B cell (primary cell): ENCODE data around the gene COG7. TPM values are rescaled to one million over a fixed set of nuclear protein-coding genes. Genes with fewer than 3 reads are reported as not detected.

Experiments
- ATAC-seq: fragments of 200-7000 bp; cut with Tn5 transposase; one replicate; pipeline ENCODE4 v1.10.0; 2021; ENCODE audit warnings: low read depth, mild to moderate bottlenecking, moderate number of reproducible peaks, moderate library complexity
- CTCF ChIA-PET: fragments of 350-600 bp; sonication (Branson Sonifier 250); formaldehyde crosslinking; loops from one replicate; lab custom pipeline; 2021; ENCODE audit warnings: antibody characterized with exemption, inconsistent platforms; lab: Charles Lee
- POLR2A ChIA-PET: fragments of 350-600 bp; sonication (Branson Sonifier 250); formaldehyde crosslinking; loops from one replicate; lab custom pipeline; 2021; ENCODE audit warnings: antibody characterized with exemption; lab: Charles Lee
- DNase-seq: peaks from one replicate; pipeline ENCODE4 v3.0.0; 2013
- H2AFZ ChIP-seq: 2 replicates; pipeline ENCODE4 v1.6.1; 2012; ENCODE audit warnings: mild to moderate bottlenecking, low read depth, low read length; ENCODE audit not compliant: insufficient read depth, poor library complexity, severe bottlenecking
- H3K27ac ChIP-seq, 2 donors: 1 replicate in 1 of 2; 2 replicates in 1 of 2; pipeline ENCODE4 v1.5.1; 2012 to 2013; ENCODE audit warnings: low read length in 2 of 2, mild to moderate bottlenecking in 2 of 2, moderate library complexity in 1 of 2
- H3K27me3 ChIP-seq, 4 experiments: fragments of 200-600 bp in 1 of 4; sonication (generic) in 1 of 4; replicated peaks in 1 of 4; 1 replicate in 2 of 4; 2 replicates in 2 of 4; pipeline versions ENCODE4 v1.6.1 to v1.7.0; 2013 to 2016; ENCODE audit warnings: low read length in 3 of 4, mild to moderate bottlenecking in 2 of 4, mixed read lengths in 1 of 4, moderate library complexity in 1 of 4; ENCODE audit not compliant: insufficient read depth in 4 of 4, control insufficient read depth in 3 of 4; ENCODE audit errors: control extremely low read depth in 1 of 4
- H3K36me3 ChIP-seq, 2 experiments: replicated peaks in 1 of 2; 1 replicate in 1 of 2; 2 replicates in 1 of 2; pipeline versions ENCODE4 v1.6.1 to v1.7.1; 2013; ENCODE audit warnings: low read length in 1 of 2; ENCODE audit not compliant: insufficient read depth in 2 of 2, control insufficient read depth in 1 of 2; ENCODE audit errors: control extremely low read depth in 1 of 2, extremely low read depth in 1 of 2
- H3K4me1 ChIP-seq, 2 donors: fragments of 200-600 bp in 1 of 2; sonication (generic) in 1 of 2; 1 replicate in 1 of 2; 2 replicates in 1 of 2; pipeline versions ENCODE4 v1.5.1 to v1.6.1; 2013 to 2017; ENCODE audit warnings: low read length in 2 of 2; ENCODE audit not compliant: control insufficient read depth in 2 of 2, insufficient read depth in 2 of 2
- H3K4me2 ChIP-seq: replicated peaks from 2 replicates; pipeline ENCODE3; 2012; ENCODE audit warnings: mild to moderate bottlenecking, low read depth, low read length; ENCODE audit not compliant: poor library complexity, severe bottlenecking
- H3K4me3 ChIP-seq, 5 experiments: fragments of 200-600 bp in 1 of 5; sonication (generic) in 1 of 5; 1 replicate in 3 of 5; 2 replicates in 2 of 5; pipeline versions ENCODE4 v1.5.1 to v1.7.0; 2011 to 2016; ENCODE audit warnings: low read length in 4 of 5, mild to moderate bottlenecking in 4 of 5, low read depth in 2 of 5, control low read depth in 1 of 5, moderate library complexity in 1 of 5; ENCODE audit not compliant: insufficient read depth in 1 of 5; ENCODE audit errors: control extremely low read depth in 1 of 5, extremely low read depth in 1 of 5
- H3K79me2 ChIP-seq: fragments of 200-600 bp; sonication (generic); one replicate; pipeline ENCODE4 v1.6.0; 2016; ENCODE audit warnings: low read length; ENCODE audit not compliant: control insufficient read depth, insufficient read depth
- H3K9ac ChIP-seq: fragments of 200-600 bp; sonication (generic); 2 replicates; pipeline ENCODE4 v1.6.1; 2017; ENCODE audit warnings: mild to moderate bottlenecking, low read length, moderate library complexity
- H3K9me3 ChIP-seq, 3 donors: one replicate each; pipeline versions ENCODE4 v1.6.1 to v1.7.1; 2013; ENCODE audit warnings: low read length in 2 of 3; ENCODE audit not compliant: control insufficient read depth in 2 of 3, insufficient read depth in 1 of 3; ENCODE audit errors: control extremely low read depth in 1 of 3
- H4K20me1 ChIP-seq: 2 replicates; pipeline ENCODE4 v1.6.0; 2012; ENCODE audit warnings: mild to moderate bottlenecking, low read length; ENCODE audit not compliant: insufficient read depth, control insufficient read depth, poor library complexity, severe bottlenecking
- H3K27ac Mint-ChIP-seq: one replicate; pipeline ENCODE4 v1.8.0; 2021; ENCODE audit warnings: mixed read lengths
- H3K27me3 Mint-ChIP-seq: one replicate; pipeline ENCODE4 v1.8.0; 2021; ENCODE audit warnings: mixed read lengths
- H3K4me1 Mint-ChIP-seq: one replicate; pipeline ENCODE4 v1.8.0; 2021; ENCODE audit warnings: mixed read lengths
- H3K4me3 Mint-ChIP-seq: one replicate; pipeline ENCODE4 v1.8.0; 2021; ENCODE audit warnings: mixed read lengths
- H3K9me3 Mint-ChIP-seq: one replicate; pipeline ENCODE4 v1.8.0; 2022; ENCODE audit warnings: mixed read lengths; ENCODE audit not compliant: insufficient read depth
- EZH2 ChIP-seq: IDR thresholded peaks from 2 replicates; pipeline ENCODE4 v1.6.1; 2012; ENCODE audit warnings: borderline replicate concordance, low read depth, mild to moderate bottlenecking, moderate library complexity, low read length; ENCODE audit not compliant: insufficient read depth, poor library complexity, severe bottlenecking
- WGBS: methylation state at CpG from one replicate; pipeline ENCODE4 v1.1.5; 2013; ENCODE audit warnings: missing lambda C conversion rate; ENCODE audit not compliant: insufficient coverage; 5-methylcytosine and 5-hydroxymethylcytosine counted together
- intact Hi-C: fragments of 100-400 bp; cut with micrococcal nuclease; formaldehyde crosslinking; loops from one replicate; pipeline ENCODE4 v1.10.0; 2022
- polyA plus RNA-seq: library from polyadenylated mRNA; depleted of rRNA; stranded (reverse); fragments of >200 nt; gene quantifications from 2 replicates; pipeline ENCODE4 v1.2.3, GENCODE V29; 2012
- total RNA-seq, 2 donors: library from RNA; stranded (reverse); fragments of 120-200 nt in 1 of 2; gene quantifications; 1 replicate in 1 of 2; 2 replicates in 1 of 2; pipeline versions ENCODE4 v1.2.3 to v1.2.4, GENCODE V29; 2013 to 2022
- TF ChIP-seq, protein P1 (sequence below): fragments of 200-600 bp; IDR thresholded peaks from one replicate; pipeline ENCODE4 v1.8.0; 2022; ENCODE audit warnings: antibody characterized with exemption, mild to moderate bottlenecking

The COG7 gene
- total and polyA plus RNA-seq, 2 donors (not counting 1 experiment from before 2014, with no cell fraction given): 21.3 to 37.8 TPM

DNA sequence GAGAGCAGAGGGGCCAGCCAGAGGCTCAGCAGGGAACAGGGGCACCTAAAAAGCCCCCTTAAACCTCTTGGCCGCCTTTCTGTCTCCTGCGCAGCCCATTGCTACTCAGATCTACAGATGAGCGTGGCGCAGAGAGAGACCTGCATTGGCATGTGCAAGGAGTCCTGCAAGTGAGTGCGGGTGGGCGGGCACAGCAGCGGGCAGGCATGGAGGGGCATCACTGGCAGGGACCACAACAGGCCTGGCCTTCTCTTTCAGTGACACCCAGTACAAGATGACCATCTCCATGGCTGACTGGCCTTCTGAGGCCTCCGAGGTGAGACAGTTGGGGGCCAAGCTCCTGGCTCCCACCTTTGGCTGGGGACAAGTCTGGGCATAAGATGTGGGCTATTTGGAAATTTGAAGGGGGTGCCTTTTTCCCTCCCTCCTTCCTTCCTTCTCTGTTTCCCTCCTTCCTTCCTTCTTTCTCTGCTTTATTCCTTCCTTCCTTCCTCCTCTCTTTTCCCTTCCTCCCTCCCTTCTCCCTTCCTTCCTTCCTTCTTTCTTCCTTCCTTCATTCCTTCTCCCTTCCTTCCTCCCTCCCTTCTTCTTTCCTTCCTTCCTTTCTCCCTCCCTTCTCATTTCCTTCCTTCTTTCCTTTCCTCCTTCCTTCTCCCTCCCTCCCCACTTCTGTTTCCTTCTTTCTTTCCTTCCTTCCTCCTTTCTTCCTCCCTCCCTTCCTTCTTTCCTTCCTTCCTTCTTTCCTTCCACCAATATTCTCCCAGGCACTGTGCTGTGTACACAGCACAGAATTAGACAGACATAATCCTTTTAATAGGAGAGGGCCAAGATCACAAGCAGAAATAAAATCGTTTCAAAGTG, 75.7 kb downstream of the COG7 start:
- H3K4me1 Mint-ChIP-seq: no peaks in the 10 kb centered on the region
- DNase-seq: no peak
- Histone ChIP-seq H3K4me2 (no peak overlapping the region), H3K36me3 (no peaks in the 10 kb centered on the region), H3K4me1 (no peaks in the 10 kb centered on the region), H2AFZ (no peak overlapping the region), H3K9ac (no peak overlapping the region), H3K9me3 (no peaks in the 10 kb centered on the region), H3K27ac (no peak overlapping the region), H4K20me1 (no peaks in the 10 kb centered on the region), H3K27me3 (no peaks in the 10 kb centered on the region), H3K4me3 (no peak overlapping the region), H3K79me2 (no peaks in the 10 kb centered on the region)
- H3K27me3 Mint-ChIP-seq: peaks cover 13% of the 10 kb centered on the region
- WGBS: 94% methylated on average over 7 of the region's 9 CpGs
- POLR2A ChIA-PET: no interaction called here
- CTCF ChIA-PET: interaction anchor here (0.7 kb wide), 1 partner anchor 59 kb away, joined by 3 read pairs; no protein-coding TSS in a partner anchor
- ATAC-seq: no peak
- no peak for TF ChIP-seq EZH2
- TF ChIP-seq, protein P1, sequence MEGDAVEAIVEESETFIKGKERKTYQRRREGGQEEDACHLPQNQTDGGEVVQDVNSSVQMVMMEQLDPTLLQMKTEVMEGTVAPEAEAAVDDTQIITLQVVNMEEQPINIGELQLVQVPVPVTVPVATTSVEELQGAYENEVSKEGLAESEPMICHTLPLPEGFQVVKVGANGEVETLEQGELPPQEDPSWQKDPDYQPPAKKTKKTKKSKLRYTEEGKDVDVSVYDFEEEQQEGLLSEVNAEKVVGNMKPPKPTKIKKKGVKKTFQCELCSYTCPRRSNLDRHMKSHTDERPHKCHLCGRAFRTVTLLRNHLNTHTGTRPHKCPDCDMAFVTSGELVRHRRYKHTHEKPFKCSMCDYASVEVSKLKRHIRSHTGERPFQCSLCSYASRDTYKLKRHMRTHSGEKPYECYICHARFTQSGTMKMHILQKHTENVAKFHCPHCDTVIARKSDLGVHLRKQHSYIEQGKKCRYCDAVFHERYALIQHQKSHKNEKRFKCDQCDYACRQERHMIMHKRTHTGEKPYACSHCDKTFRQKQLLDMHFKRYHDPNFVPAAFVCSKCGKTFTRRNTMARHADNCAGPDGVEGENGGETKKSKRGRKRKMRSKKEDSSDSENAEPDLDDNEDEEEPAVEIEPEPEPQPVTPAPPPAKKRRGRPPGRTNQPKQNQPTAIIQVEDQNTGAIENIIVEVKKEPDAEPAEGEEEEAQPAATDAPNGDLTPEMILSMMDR: no peak
- no peaks in the 10 kb centered on the region for H3K9me3 Mint-ChIP-seq
- H3K4me3 Mint-ChIP-seq: no peak overlapping the region
- no peak overlapping the region for H3K27ac Mint-ChIP-seq
- intact Hi-C loops: no loop called here

DNA sequence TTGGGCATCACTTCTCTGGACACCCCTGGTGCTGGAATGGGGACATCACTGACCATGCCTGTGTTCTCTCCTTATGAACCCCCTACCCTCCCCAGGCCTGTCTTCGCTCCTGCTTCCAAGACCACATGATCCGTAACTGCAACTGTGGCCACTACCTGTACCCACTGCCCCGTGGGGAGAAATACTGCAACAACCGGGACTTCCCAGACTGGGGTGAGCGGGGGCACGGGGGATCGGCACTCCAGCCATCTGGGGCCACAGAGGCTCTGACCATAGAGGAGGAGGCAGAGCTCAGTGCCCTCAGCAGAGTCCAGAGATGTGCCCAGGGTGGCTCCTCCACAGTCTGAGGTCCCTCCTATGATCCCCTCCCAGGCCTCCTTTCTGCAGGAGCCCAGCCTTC, 77.3 kb downstream of the COG7 start:
- TF ChIP-seq, protein P1: no peak
- no peak for TF ChIP-seq EZH2
- Histone ChIP-seq H3K4me2 (no peak overlapping the region), H3K27ac (no peak overlapping the region), H3K9ac (no peak overlapping the region), H3K79me2 (no peaks in the 10 kb centered on the region), H3K4me3 (no peak overlapping the region), H3K4me1 (no peaks in the 10 kb centered on the region), H2AFZ (no peak overlapping the region), H3K36me3 (no peaks in the 10 kb centered on the region), H4K20me1 (no peaks in the 10 kb centered on the region), H3K27me3 (no peaks in the 10 kb centered on the region), H3K9me3 (no peaks in the 10 kb centered on the region)
- Mint-ChIP-seq H3K27me3 (peaks cover 15% of the 10 kb centered on the region), H3K9me3 (no peaks in the 10 kb centered on the region), H3K4me1 (no peaks in the 10 kb centered on the region), H3K4me3 (no peak overlapping the region), H3K27ac (no peak overlapping the region)
- ChIA-PET POLR2A (no interaction called here), CTCF (no interaction called here)
- ATAC-seq (no peak), DNase-seq (no peak)
- intact Hi-C loops: no loop called here
- 86% methylated on average over 7 of the region's 7 CpGs for WGBS
